Endothelial cell of umbilical vein (primary cell): ENCODE results near the gene PUDP. TPM values are rescaled to one million over a fixed set of nuclear protein-coding genes. Genes with fewer than 3 reads are reported as not detected.

ENCODE experiments used
- BruUV-seq: library from RNA; stranded (reverse); fragments of 400-500 nt; replicated peaks from 2 replicates; lab custom pipeline; 2021; lab: Mats Ljungman, UMichigan
- CTCF ChIA-PET: fragments of 300-600, 350-600 bp; sonication (Branson Sonifier 250); formaldehyde crosslinking; loops from one replicate; lab custom pipeline; 2021; ENCODE audit warnings: antibody characterized with exemption, inconsistent platforms; lab: Charles Lee
- POLR2A ChIA-PET: fragments of 300-600, 350-600 bp; sonication (Branson Sonifier 250); formaldehyde crosslinking; loops from one replicate; lab custom pipeline; 2021; ENCODE audit warnings: antibody characterized with exemption, inconsistent platforms; lab: Charles Lee
- DNase-seq: peaks from one replicate; pipeline ENCODE4 v3.0.0-alpha.2; 2011; ENCODE audit warnings: low read depth, low spot score
- FAIRE-seq: peaks from 2 replicates; lab custom pipeline; 2011; peaks lifted over from hg19 to GRCh38; lab: Jason Lieb, UNC
- H2AFZ ChIP-seq: 2 replicates; pipeline ENCODE4 v1.6.0; 2012; ENCODE audit warnings: low read depth, low read length, control low read depth, inconsistent platforms
- H3K27ac ChIP-seq: 2 replicates; pipeline ENCODE4 v1.5.1; 2011; ENCODE audit warnings: low read depth, mild to moderate bottlenecking, control low read depth, low read length, moderate library complexity; ENCODE audit not compliant: insufficient read depth
- H3K27me3 ChIP-seq, 2 experiments: 2 replicates each; pipeline versions ENCODE4 v1.6.0 to v1.6.1; 2011; ENCODE audit warnings: low read length in 2 of 2, mixed read lengths in 1 of 2; ENCODE audit not compliant: control insufficient read depth in 2 of 2, insufficient read depth in 2 of 2
- H3K36me3 ChIP-seq, 2 experiments: 2 replicates in 1 of 2; 3 replicates in 1 of 2; pipeline ENCODE4 v1.5.1; 2011; ENCODE audit warnings: low read length in 2 of 2, mild to moderate bottlenecking in 1 of 2, moderate library complexity in 1 of 2; ENCODE audit not compliant: control insufficient read depth in 2 of 2, insufficient read depth in 2 of 2; ENCODE audit errors: extremely low read depth in 1 of 2
- H3K4me1 ChIP-seq: 3 replicates; pipeline ENCODE4 v1.5.1; 2011; ENCODE audit warnings: mild to moderate bottlenecking, low read length; ENCODE audit not compliant: control insufficient read depth, insufficient read depth; ENCODE audit errors: extremely low read depth
- H3K4me2 ChIP-seq: 2 replicates; pipeline ENCODE4 v1.6.1; 2011; ENCODE audit warnings: low read length, control low read depth, mixed read lengths; ENCODE audit not compliant: insufficient read depth
- H3K4me3 ChIP-seq, 3 experiments: fragments of 200-600 bp in 1 of 3; sonication (generic), shearing (Covaris generic) in 1 of 3; replicated peaks in 1 of 3; 2 replicates each; pipeline ENCODE4 v1.5.1; 2011 to 2016; ENCODE audit warnings: control low read depth in 3 of 3, low read length in 3 of 3, mild to moderate bottlenecking in 2 of 3, inconsistent platforms in 1 of 3, low read depth in 1 of 3, moderate library complexity in 1 of 3; ENCODE audit not compliant: insufficient read depth in 1 of 3
- H3K79me2 ChIP-seq: 2 replicates; pipeline ENCODE4 v1.6.0; 2012; ENCODE audit warnings: low read length, inconsistent platforms; ENCODE audit not compliant: control insufficient read depth, insufficient read depth
- H3K9ac ChIP-seq: replicated peaks from 2 replicates; pipeline ENCODE3; 2011; ENCODE audit warnings: low read length, control low read depth; ENCODE audit not compliant: insufficient read depth; ENCODE audit errors: extremely low read depth
- H3K9me1 ChIP-seq: replicated peaks from 3 replicates; pipeline ENCODE4 v1.6.0; 2011; ENCODE audit warnings: mild to moderate bottlenecking, low read length; ENCODE audit not compliant: control insufficient read depth, insufficient read depth; ENCODE audit errors: extremely low read depth
- H3K9me3 ChIP-seq: replicated peaks from 2 replicates; pipeline ENCODE4 v1.5.1; 2012; ENCODE audit warnings: low read length, inconsistent platforms; ENCODE audit not compliant: control insufficient read depth, insufficient read depth
- H4K20me1 ChIP-seq: replicated peaks from 2 replicates; pipeline ENCODE3; 2011; ENCODE audit warnings: mild to moderate bottlenecking, low read length; ENCODE audit not compliant: control insufficient read depth, insufficient read depth; ENCODE audit errors: extremely low read depth
- CTCF ChIP-seq, 2 donors: IDR thresholded peaks; 1 replicate in 1 of 2; 2 replicates in 1 of 2; pipeline ENCODE4 v1.5.1; 2011; ENCODE audit warnings: low read length in 2 of 2, mild to moderate bottlenecking in 2 of 2, moderate library complexity in 2 of 2, control low read depth in 1 of 2, inconsistent platforms in 1 of 2, low read depth in 1 of 2; ENCODE audit not compliant: insufficient read depth in 1 of 2; ENCODE audit errors: extremely low read depth in 1 of 2
- EZH2 ChIP-seq: IDR thresholded peaks from 2 replicates; pipeline ENCODE4 v1.6.1; 2012; ENCODE audit warnings: borderline replicate concordance, low read depth, mild to moderate bottlenecking, moderate library complexity, low read length, inconsistent platforms; ENCODE audit not compliant: severe bottlenecking
- FOS ChIP-seq: IDR thresholded peaks from 2 replicates; pipeline ENCODE4 v1.6.1; 2011; ENCODE audit warnings: mild to moderate bottlenecking, low read length, moderate library complexity, borderline replicate concordance; ENCODE audit not compliant: insufficient read depth
- GATA2 ChIP-seq: IDR thresholded peaks from 2 replicates; pipeline ENCODE4 v1.7.0; 2011; ENCODE audit warnings: low read depth, mild to moderate bottlenecking, moderate library complexity, mixed read lengths, low read length; ENCODE audit not compliant: insufficient read length, insufficient read depth
- JUN ChIP-seq: IDR thresholded peaks from 2 replicates; pipeline ENCODE4 v1.6.1; 2011; ENCODE audit warnings: borderline replicate concordance, low read depth; ENCODE audit not compliant: insufficient read length, insufficient read depth
- MYC ChIP-seq: IDR thresholded peaks from one replicate; pipeline ENCODE4 v1.6.1; 2011; ENCODE audit warnings: mild to moderate bottlenecking, low read depth, low read length
- POLR2A ChIP-seq: IDR thresholded peaks from 2 replicates; pipeline ENCODE4 v1.6.1; 2012; ENCODE audit warnings: low read depth, mild to moderate bottlenecking, control low read depth, low read length
- POLR2AphosphoS5 ChIP-seq: IDR thresholded peaks from 2 replicates; pipeline ENCODE4 v1.6.1; 2012; ENCODE audit warnings: low read depth, mild to moderate bottlenecking, control low read depth, low read length, moderate library complexity; ENCODE audit not compliant: insufficient read depth
- dilution Hi-C: fragments of 300-500 bp; cut with MboI; formaldehyde crosslinking; loops from one replicate; pipeline ENCODE4 v1.15.0; 2019; ENCODE audit warnings: low sequenced_read_pairs; ENCODE audit not compliant: extremely low pct_ligation_motif_present
- intact Hi-C: fragments of 100-400 bp; cut with micrococcal nuclease; formaldehyde crosslinking; loops from one replicate; pipeline ENCODE4 v1.10.0; 2022
- polyA plus RNA-seq, 4 experiments: library from polyadenylated mRNA; depleted of rRNA in 3 of 4; stranded (reverse) in 3 of 4; unstranded in 1 of 4; fragments of >200 nt; gene quantifications; 2 replicates each; pipeline versions ENCODE4 v1.2.1 to v1.2.3, GENCODE V29; 2011 to 2012; ENCODE audit warnings: missing spikeins in 1 of 4
- total RNA-seq: library from RNA; stranded (reverse); gene quantifications from 2 replicates; pipeline ENCODE4 v1.2.3, GENCODE V29; 2021
- TF ChIP-seq, protein P1 (sequence below): IDR thresholded peaks from 2 replicates; pipeline ENCODE4 v1.6.1; 2011; ENCODE audit not compliant: insufficient read depth, insufficient read length

Gene PUDP
- total and polyA plus RNA-seq, 2 donors (not counting 3 experiments of a cell fraction or from before 2014, with no cell fraction given), result 17.3 to 22.5 TPM

DNA sequence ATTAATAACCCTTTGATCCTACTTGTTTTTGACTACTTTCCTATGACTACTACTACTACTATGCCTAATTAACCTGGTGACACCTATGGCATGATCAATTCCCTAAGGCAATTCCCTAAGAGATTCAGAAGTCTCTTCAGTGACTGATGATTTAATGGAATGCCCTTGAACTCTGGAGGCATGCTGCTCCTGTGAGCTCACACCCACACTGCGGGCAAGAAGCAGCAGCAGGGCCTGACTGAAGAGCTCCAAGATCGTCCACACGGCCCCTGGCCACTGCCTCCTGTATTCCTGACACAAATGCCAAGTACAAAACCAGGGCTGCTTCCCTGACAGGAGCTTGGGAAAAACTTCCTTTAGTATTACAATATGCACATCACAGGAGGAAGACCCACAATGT lies 74.6 kb downstream of the PUDP start:
- Histone ChIP-seq H3K79me2 (no peaks in the 10 kb centered on the region), H3K27me3 (no peaks in the 10 kb centered on the region), H3K9me3 (no peaks in the 10 kb centered on the region), H3K36me3 (peaks cover 0 to 2% of the 10 kb centered on the region in 2 experiments), H2AFZ (no peak overlapping the region), H3K27ac (no peak overlapping the region), H4K20me1 (no peaks in the 10 kb centered on the region), H3K4me2 (no peak overlapping the region), H3K4me1 (no peaks in the 10 kb centered on the region), H3K9ac (no peak overlapping the region), H3K4me3 (no peak overlapping the region), H3K9me1 (no peaks in the 10 kb centered on the region)
- ChIA-PET CTCF (interaction anchor here (1.6 kb wide), 1 partner anchor 36 kb away, joined by 5 read pairs; no protein-coding TSS in a partner anchor), POLR2A (no interaction called here)
- no TSS peak for BruUV-seq
- FAIRE-seq (no peak), DNase-seq (no peak)
- TF ChIP-seq GATA2 (no peak), CTCF (IDR thresholded peaks at IDR 0.05; ENCODE audit: extremely low read depth in 1 of 2, insufficient read depth in 1 of 2, low read depth in 1 of 2, low read length in 2 of 2) (no peak), POLR2A (no peak), JUN (no peak), POLR2AphosphoS5 (no peak), FOS (no peak), MYC (no peak), EZH2 (no peak)
- TF ChIP-seq, protein P1, sequence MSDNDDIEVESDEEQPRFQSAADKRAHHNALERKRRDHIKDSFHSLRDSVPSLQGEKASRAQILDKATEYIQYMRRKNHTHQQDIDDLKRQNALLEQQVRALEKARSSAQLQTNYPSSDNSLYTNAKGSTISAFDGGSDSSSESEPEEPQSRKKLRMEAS, result no peak
- dilution Hi-C loops, result no loop called here
- intact Hi-C loops, result no loop called here
